DND-41 (cell line): ENCODE measurements around the gene HAP1.
"Not testable (repeated sequence)": the region's sequence is repeated elsewhere in the genome, so short reads cannot be mapped to it uniquely, and the experiment has no call there.

Experiments used
- ATAC-seq: fragments of 200-7000 bp; cut with Tn5 transposase; 3 replicates; pipeline ENCODE4 v1.9.1; 2021; ENCODE audit warnings: low read depth; ENCODE audit not compliant: insufficient read depth
- DNase-seq: peaks from one replicate; pipeline ENCODE4 v3.0.0-alpha.2; 2020
- H2AFZ ChIP-seq: 2 replicates; pipeline ENCODE4 v1.6.0; 2012; ENCODE audit warnings: low read depth, low read length
- H3K27ac ChIP-seq: 2 replicates; pipeline ENCODE4 v1.5.1; 2012; ENCODE audit warnings: low read length, inconsistent platforms
- H3K27me3 ChIP-seq: fragments of 200-600 bp; sonication (generic); 2 replicates; pipeline ENCODE4 v1.6.0; 2012; ENCODE audit warnings: low read length, mild to moderate bottlenecking, inconsistent platforms; ENCODE audit not compliant: insufficient read depth, poor library complexity
- H3K36me3 ChIP-seq: 2 replicates; pipeline ENCODE4 v1.5.1; 2012; ENCODE audit warnings: low read length, inconsistent platforms; ENCODE audit not compliant: insufficient read depth
- H3K4me1 ChIP-seq: 2 replicates; pipeline ENCODE4 v1.5.1; 2012; ENCODE audit warnings: mild to moderate bottlenecking, low read length; ENCODE audit not compliant: insufficient read depth
- H3K4me2 ChIP-seq: 2 replicates; pipeline ENCODE4 v1.6.0; 2012; ENCODE audit warnings: mild to moderate bottlenecking, moderate library complexity, low read length, inconsistent platforms; ENCODE audit not compliant: insufficient read depth
- H3K4me3 ChIP-seq, 2 experiments: fragments of 200-600 bp in 1 of 2; shearing (Covaris generic) in 1 of 2; 2 replicates each; pipeline ENCODE4 v1.5.1; 2012 to 2016; ENCODE audit warnings: inconsistent platforms in 2 of 2, low read length in 2 of 2, mild to moderate bottlenecking in 2 of 2, low read depth in 1 of 2, moderate library complexity in 1 of 2
- H3K79me2 ChIP-seq: 2 replicates; pipeline ENCODE4 v1.6.0; 2012; ENCODE audit warnings: low read length, inconsistent platforms; ENCODE audit not compliant: insufficient read depth
- H3K9ac ChIP-seq: 2 replicates; pipeline ENCODE4 v1.6.0; 2012; ENCODE audit warnings: low read depth, mild to moderate bottlenecking, inconsistent platforms, low read length, moderate library complexity
- H3K9me3 ChIP-seq: 2 replicates; pipeline ENCODE4 v1.5.1; 2012; ENCODE audit warnings: low read length, moderate library complexity, mild to moderate bottlenecking, inconsistent platforms; ENCODE audit not compliant: insufficient read depth, severe bottlenecking
- H4K20me1 ChIP-seq: 2 replicates; pipeline ENCODE4 v1.6.0; 2012; ENCODE audit warnings: low read length; ENCODE audit not compliant: insufficient read depth
- EZH2 ChIP-seq: IDR thresholded peaks from 3 replicates; pipeline ENCODE4 v1.6.1; 2012; ENCODE audit warnings: borderline replicate concordance, low read depth, mild to moderate bottlenecking, moderate library complexity, low read length, inconsistent platforms; ENCODE audit not compliant: severe bottlenecking
- TF ChIP-seq, protein P1 (sequence below): IDR thresholded peaks from 2 replicates; pipeline ENCODE4 v1.5.1; 2012; ENCODE audit warnings: borderline replicate concordance, low read length, moderate library complexity, mild to moderate bottlenecking; ENCODE audit not compliant: poor library complexity, severe bottlenecking; ENCODE audit errors: extremely low read depth

Gene HAP1

DNA sequence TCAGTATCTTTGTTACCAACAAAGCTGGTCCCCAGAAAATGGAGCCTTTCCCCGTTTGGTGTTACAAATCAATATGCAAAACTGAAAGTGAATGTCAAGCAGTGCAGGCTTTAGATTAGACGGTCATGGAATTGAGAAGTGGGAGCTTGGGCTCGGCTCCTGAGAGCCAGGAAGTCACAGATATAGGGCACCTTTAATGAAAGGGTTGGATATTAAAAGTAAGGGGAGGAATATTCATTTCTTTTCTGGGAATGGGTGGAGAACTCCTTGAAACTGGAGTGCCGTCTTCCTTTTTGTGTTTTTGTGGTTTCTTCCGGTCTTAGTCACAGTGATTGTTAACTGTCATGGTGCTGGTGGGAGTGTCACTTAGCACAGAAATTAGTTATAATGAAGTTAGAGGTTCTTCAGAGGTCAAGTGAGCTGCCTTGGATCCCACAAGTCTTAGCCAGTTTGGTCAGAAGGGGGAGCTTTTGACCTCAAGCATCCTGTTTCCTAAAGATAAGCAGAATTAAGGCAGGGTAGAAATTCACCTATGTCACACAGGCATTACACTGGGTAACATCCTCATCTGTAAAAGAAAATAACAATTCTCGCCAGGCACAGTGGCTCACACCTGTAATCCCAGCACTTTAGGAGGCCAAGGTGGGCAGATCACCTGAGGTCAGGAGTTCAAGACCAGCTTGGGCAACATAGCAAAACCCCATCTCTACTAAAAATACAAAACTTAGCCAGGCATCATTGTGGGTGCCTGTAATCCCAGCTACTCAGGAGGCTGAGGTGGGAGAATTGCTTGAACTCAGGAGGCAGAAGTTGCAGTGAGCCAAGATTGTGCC lies 55.3 kb downstream of the HAP1 start:
- Histone ChIP-seq H2AFZ (peak overlapping the region; percentile 71), H3K36me3 (no peaks in the 10 kb centered on the region), H3K9me3 (no peaks in the 10 kb centered on the region), H4K20me1 (no peaks in the 10 kb centered on the region), H3K9ac (peak overlapping the region; percentile 43), H3K79me2 (no peaks in the 10 kb centered on the region), H3K27me3 (no peaks in the 10 kb centered on the region), H3K4me3 (peak overlapping the region in 1 of 2 experiments; percentile 49; a peak in 2 of 4 replicates), H3K4me2 (peak overlapping the region; percentile 54), H3K27ac (peak overlapping the region; percentile 84), H3K4me1 (peaks cover 24% of the 10 kb centered on the region)
- ATAC-seq (peak; percentile 91), DNase-seq (peak; percentile 79)
- no peak for TF ChIP-seq EZH2
- TF ChIP-seq, protein P1, sequence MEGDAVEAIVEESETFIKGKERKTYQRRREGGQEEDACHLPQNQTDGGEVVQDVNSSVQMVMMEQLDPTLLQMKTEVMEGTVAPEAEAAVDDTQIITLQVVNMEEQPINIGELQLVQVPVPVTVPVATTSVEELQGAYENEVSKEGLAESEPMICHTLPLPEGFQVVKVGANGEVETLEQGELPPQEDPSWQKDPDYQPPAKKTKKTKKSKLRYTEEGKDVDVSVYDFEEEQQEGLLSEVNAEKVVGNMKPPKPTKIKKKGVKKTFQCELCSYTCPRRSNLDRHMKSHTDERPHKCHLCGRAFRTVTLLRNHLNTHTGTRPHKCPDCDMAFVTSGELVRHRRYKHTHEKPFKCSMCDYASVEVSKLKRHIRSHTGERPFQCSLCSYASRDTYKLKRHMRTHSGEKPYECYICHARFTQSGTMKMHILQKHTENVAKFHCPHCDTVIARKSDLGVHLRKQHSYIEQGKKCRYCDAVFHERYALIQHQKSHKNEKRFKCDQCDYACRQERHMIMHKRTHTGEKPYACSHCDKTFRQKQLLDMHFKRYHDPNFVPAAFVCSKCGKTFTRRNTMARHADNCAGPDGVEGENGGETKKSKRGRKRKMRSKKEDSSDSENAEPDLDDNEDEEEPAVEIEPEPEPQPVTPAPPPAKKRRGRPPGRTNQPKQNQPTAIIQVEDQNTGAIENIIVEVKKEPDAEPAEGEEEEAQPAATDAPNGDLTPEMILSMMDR, result peak; percentile 57

DNA sequence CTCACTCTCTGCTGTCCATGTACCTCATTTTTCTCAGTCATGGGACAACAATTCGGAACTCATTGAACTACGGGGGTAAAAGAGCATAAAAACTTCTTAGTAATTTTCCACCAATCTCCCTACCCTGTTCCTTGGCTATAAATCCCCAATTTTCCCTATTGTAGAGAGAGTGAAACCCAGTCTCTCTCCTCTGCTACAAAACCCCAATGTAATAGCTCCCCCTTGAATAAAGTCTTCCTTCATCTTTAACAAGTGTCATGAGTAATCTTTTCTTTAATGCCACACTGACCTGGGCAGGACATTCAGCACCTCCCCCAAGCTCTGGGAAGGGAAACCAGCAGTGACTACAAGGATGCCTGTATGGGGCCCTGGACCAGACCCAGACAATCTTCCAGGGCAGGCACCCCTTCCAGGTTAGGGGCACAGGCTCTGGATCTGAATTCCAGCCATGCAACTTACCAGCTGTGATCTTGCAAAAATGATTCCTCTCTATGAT lies 56.0 kb downstream of the HAP1 start:
- Histone ChIP-seq H2AFZ (peak overlapping the region; percentile 71), H3K27ac (peak overlapping the region; percentile 84)
- TF ChIP-seq EZH2, result no peak
- TF ChIP-seq, protein P1, result no peak

DNA sequence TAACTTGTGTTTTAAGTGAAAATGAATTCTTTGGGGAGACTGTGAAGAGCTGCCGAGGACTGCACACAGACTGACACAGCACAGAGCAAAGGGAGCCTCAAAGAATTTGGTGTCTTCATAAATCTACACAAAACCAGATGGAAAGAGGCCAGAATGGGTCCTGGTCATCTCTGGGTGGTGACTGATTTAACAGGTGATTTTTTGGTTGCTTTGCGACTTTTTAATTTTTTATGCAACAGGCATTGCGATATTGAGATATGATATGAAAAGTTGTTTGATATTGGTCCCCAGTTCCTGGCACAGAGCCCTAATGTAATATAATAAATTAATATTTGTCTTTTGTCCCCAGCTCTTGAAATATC lies 58.4 kb downstream of the HAP1 start:
- Histone ChIP-seq H3K4me2 (no peak overlapping the region), H3K27ac (no peak overlapping the region), H3K9ac (no peak overlapping the region)

More for the DNA sequence above, 56.0 kb downstream of the HAP1 start:
- Histone ChIP-seq H3K4me2 (peak overlapping the region; percentile 54), H3K9ac (peak overlapping the region; percentile 43), H3K36me3 (no peaks in the 10 kb centered on the region), H3K9me3 (no peaks in the 10 kb centered on the region), H4K20me1 (no peaks in the 10 kb centered on the region), H3K79me2 (no peaks in the 10 kb centered on the region), H3K27me3 (no peaks in the 10 kb centered on the region), H3K4me1 (peaks cover 24% of the 10 kb centered on the region), H3K4me3 (peak overlapping the region in 1 of 2 experiments; percentile 49; a peak in 2 of 4 replicates)
- DNase-seq (no peak), ATAC-seq (peak; percentile 37)

DNA sequence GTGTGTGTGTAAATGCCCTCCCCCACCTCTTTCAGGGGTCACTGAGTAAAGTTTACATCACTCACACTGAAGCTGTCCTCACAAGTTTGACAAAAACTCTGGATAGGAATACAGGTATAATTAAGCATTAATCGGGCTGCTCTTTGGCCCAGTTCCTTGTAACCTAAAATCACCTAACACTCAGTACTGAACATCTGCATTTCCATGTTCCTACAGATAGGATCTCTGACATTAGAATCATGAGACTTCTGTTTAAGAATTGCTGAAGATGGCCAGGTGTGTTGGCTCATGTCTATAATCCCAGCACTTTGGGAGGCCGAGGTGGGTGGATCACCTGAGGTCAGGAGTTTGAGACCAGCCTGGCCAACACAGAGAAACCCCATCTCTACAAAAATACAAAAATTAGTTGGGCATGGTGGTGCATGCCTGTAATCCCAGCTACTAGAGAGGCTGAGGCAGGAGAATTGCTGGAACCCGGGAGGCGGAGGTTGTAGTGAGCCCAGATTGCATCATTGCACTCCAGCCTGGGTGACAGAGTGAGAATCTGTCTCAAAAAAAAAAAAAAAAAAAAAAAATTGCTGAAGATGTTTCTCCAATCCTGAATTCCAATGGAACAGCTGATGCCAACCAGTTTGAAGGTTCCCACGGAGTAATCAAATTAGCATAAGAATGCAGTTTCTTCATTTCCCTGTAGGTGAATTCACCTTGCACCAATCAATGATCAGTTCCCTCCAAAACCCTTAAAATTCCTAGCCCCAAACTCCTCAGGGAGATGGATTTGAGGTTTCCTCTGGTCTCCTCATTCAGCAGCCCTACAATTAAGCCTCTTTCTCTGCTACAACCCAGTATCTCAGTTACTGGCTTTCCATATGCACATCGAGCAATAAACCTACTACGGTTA lies 59.0 kb downstream of the HAP1 start:
- not testable (repeated sequence) for H3K4me3 ChIP-seq, H2AFZ ChIP-seq, H3K27me3 ChIP-seq, H3K9me3 ChIP-seq, H3K9ac ChIP-seq, DNase-seq, H4K20me1 ChIP-seq, H3K27ac ChIP-seq, ATAC-seq, H3K4me2 ChIP-seq, H3K36me3 ChIP-seq, H3K79me2 ChIP-seq
- H3K4me1 ChIP-seq, result peaks cover 25% of the 10 kb centered on the region

More for the DNA sequence above, 58.4 kb downstream of the HAP1 start:
- TF ChIP-seq, protein P1, result no peak
- no peak for TF ChIP-seq EZH2
- H2AFZ ChIP-seq, result no peak overlapping the region
- no peaks in the 10 kb centered on the region for H4K20me1 ChIP-seq
- no peaks in the 10 kb centered on the region for H3K79me2 ChIP-seq
- peaks cover 27% of the 10 kb centered on the region for H3K4me1 ChIP-seq
- H3K27me3 ChIP-seq, result no peaks in the 10 kb centered on the region
- no peak overlapping the region for H3K4me3 ChIP-seq
- ATAC-seq (no peak), DNase-seq (no peak)
- no peaks in the 10 kb centered on the region for H3K36me3 ChIP-seq
- H3K9me3 ChIP-seq, result no peaks in the 10 kb centered on the region
